Left ventricle myocardium superior (tissue), 1 donor: ENCODE data around the gene NDUFV2. TPM values are rescaled to one million over a fixed set of nuclear protein-coding genes. Genes with fewer than 3 reads are reported as not detected.

Experiments used
- ATAC-seq: fragments of 200-7000 bp; cut with Tn5 transposase; one replicate; pipeline ENCODE4 v1.9.1; 2020; ENCODE audit warnings: mild to moderate bottlenecking, moderate library complexity
- DNase-seq: peaks from one replicate; pipeline ENCODE4 v3.0.0-alpha.2; 2020
- intact Hi-C: fragments of 100-400 bp; cut with micrococcal nuclease; formaldehyde crosslinking; loops from one replicate; pipeline ENCODE4 v1.11.0; 2022
- long read RNA-seq: library from polyadenylated mRNA; unstranded; transcript quantifications from one replicate; pipeline ENCODE4 v2.0.0, GENCODE V29; 2021
- total RNA-seq: library from RNA; stranded (reverse); fragmentation: NEBNext Ultra II Directional; extraction: Animal tissue kit (Norgen Biotek cat#: 25700); gene quantifications from one replicate; pipeline ENCODE4 v1.2.1, GENCODE V29; 2021
- donor health status: DM: no; HTN: yes; CAD: no; lungs with severe emphysema.

NDUFV2 gene
- total RNA-seq: 496 TPM
- long read RNA-seq, transcript NDUFV2-201 (8 exons, 930 nt): major isoform, 589 of 611 reads
- long read RNA-seq, partial matches to known transcripts: 8 of 611 reads
- long read RNA-seq, other reads (novel, unspliced or antisense): 13 of 611 reads

GRCh38 chr18:9102508-9103375, at the start of gene NDUFV2:
Gene NDUFV2, plus strand, starts transcription at chr18:9102699. Its CDS starts 45 bp downstream, at chr18:9102744.
- ATAC-seq (peak; percentile 98), DNase-seq (peak; percentile 99)
- intact Hi-C loops: loop anchor here (5.0 kb wide), 1 partner anchor 35 kb away; the partner anchor contains the start of gene ANKRD12

GRCh38 chr18:9053814-9054213, 48.7 kb upstream of the NDUFV2 start:
- intact Hi-C loops: no loop called here
- DNase-seq (no peak), ATAC-seq (no peak)

DNA sequence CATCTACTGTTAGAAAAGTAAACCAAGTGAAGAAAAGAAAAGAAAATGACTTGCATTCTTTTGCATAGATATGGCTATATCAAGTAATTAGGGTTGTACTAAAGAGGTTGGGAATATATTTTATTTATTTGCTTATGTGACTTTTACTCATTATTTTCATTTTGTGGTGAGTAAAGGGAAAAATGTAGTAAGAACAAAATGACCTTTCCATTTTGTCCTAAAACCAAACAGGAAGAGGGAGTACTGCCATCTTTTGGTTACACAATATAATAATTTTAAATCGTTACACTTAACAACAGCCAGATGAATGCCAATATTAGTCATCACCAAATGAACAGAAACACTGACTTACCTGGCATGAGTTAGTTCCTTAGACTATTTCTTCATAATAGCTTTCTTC, 47.3 kb upstream of the NDUFV2 start:
- no peak for DNase-seq
- intact Hi-C loops: no loop called here
- peak; percentile 33 for ATAC-seq

DNA sequence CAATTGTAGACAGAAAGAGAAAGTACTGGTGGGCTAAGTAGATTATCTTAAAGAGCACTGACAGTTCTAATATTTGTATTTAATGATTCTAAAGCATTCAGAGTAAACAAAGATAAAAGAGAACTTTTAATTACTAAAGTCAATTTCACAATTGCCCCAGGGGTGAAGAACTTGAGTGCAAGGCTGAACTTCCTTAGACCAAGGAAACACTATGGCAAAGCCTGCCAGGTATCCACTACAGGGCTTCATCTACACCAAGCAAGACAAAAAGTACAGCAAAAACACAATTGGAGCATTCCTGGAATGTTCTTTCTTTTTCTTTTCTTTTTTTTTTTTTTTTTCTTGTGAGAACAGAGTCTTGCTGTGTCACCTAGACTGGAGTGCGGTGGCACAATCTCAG, 46.9 kb upstream of the NDUFV2 start:
- intact Hi-C loops: no loop called here
- DNase-seq (no peak), ATAC-seq (no peak)

GRCh38 chr18:9057646-9058045, 44.9 kb upstream of the NDUFV2 start:
- no peak for DNase-seq
- intact Hi-C loops: no loop called here
- no peak for ATAC-seq

DNA sequence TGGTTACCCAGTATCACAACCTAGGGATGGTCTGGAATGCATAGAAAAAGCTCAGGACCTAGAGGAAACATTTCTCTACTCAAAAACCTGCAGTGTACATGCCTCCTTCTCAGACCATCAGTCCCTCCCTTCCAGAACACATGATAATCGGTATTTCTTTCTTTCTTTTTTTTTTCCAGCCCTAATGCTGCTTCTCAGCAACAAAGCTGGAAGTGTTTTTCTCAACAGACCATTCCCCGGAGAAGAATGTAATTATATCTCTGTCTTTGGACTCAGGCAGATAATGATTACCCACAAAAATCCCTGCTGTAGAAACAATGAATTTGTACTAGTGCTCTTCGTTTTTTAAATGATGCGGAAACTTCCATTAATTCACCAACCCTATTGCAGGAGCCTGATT, 44.1 kb upstream of the NDUFV2 start:
- DNase-seq (no peak), ATAC-seq (no peak)
- intact Hi-C loops: no loop called here

DNA sequence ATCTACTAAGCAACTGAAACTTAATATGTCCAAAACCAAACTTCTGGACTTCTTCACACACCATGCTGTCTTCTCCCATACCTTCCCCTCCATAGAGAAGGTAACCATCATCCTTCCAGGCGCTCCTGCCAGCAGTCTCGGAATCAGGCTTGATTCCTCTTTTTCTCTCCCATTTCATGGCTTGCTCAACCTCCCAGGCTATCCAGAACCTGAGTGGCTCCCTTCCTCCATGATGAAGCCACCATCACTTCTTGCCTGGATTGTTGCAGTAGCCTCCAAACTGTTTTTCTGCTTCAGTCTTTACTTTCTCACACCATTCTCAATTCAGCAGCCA, 40.1 kb upstream of the NDUFV2 start:
- ATAC-seq: no peak
- intact Hi-C loops: no loop called here
- DNase-seq: no peak

DNA sequence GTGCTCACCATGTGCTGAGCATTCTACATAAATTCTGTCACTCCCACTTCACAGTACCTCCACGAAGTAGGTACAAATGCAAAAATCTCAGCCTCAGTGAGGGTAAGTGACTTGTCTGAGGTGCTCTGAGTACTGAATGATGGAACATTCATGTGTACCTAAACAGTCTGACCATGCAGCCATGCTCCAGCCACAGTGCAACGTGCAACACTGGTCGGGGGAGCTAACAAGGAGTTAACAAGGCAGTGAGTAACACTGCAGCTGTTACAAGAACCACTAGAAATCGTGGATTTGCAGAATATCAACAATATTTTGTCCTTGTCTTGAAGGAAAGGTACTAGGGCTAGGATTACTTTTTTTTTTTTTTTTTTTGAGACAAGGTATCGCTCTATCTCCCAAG, 36.6 kb upstream of the NDUFV2 start:
- intact Hi-C loops: no loop called here
- ATAC-seq: no peak
- DNase-seq: no peak

DNA sequence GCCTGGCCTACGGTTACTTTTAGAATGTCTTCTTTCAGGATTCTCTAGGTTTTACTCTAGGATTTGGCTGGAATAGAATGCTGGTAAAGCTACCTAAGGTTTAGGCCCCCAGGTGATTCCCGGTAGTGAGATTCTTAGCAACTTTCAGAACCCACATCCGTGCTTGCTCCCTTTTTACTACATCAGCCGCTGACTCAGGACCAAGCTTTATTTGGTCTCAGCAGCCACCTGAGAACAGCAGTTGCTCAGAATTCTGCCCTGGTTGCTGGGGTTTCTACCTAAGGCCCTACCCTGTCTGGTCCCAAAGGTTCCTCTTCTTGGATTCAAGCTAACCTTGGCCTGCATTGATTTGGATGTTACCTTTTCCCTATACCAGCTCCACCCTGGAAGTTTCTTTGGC, 36.1 kb upstream of the NDUFV2 start:
- DNase-seq (no peak), ATAC-seq (no peak)
- intact Hi-C loops: no loop called here

DNA sequence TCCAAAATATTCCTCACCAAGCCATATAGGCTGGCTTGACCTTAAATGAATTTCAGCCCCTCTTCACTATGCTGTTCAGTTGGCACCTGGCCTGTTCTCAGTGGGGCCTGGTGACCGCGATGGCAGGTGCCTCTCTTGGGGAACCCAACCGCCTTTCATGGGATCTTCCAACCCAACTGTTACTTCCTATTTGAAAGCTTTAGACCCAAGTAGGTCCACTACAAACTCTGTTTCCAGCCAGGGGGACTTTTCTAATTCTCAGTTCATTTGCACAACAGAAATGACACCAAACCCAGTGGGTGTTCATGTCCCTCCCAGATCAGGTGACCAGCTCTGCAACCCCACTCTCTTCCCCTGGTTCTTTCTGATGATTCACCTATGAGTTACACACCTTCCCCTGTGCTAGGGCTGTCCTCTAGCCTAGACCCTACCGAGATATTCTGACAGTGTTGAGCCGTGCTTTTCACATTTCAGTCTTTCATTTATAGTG, 35.6 kb upstream of the NDUFV2 start:
- ATAC-seq (no peak), DNase-seq (no peak)
- intact Hi-C loops: no loop called here

- ATAC-seq: no peak
- intact Hi-C loops: no loop called here
- DNase-seq: no peak
Observed at GRCh38 chr18:9067823-9068222, 34.7 kb upstream of the NDUFV2 start.

- intact Hi-C loops: no loop called here
- ATAC-seq (no peak), DNase-seq (no peak)
Observed at GRCh38 chr18:9068346-9068745, 34.2 kb upstream of the NDUFV2 start.

GRCh38 chr18:9069601-9070000, 32.9 kb upstream of the NDUFV2 start:
- ATAC-seq (peak; percentile 23), DNase-seq (no peak)
- intact Hi-C loops: no loop called here

DNA sequence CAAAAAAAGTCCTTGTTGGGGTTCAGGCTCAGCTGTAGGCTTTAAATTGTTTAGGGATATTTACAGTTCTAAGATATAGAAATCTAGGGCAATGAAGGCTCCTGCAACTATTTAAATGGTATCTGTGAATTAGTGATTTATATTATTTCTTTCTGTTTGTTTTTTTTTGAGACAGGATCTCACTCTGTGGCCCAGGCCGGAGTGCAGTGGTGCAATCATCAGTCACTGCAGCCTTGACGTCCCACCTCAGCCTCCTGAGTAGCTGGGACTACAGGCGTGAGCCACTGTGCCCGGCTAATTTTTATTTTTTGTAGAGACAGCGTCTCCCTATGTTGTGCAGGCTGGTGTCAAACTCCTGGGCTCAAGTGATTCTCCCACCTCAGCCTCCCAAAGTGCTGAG, 32.3 kb upstream of the NDUFV2 start:
- no peak for ATAC-seq
- DNase-seq: no peak
- intact Hi-C loops: loop anchor here (10.0 kb wide), 1 partner anchor 445 kb away; no protein-coding TSS in a partner anchor

GRCh38 chr18:9079818-9080528, 22.5 kb upstream of the NDUFV2 start:
- intact Hi-C loops: loop anchor here (10.0 kb wide), 1 partner anchor 435 kb away; no protein-coding TSS in a partner anchor
- no peak for DNase-seq
- peak; percentile 50 for ATAC-seq

- intact Hi-C loops: no loop called here
- ATAC-seq (no peak), DNase-seq (no peak)
Observed at GRCh38 chr18:9081940-9082339, 20.6 kb upstream of the NDUFV2 start.

GRCh38 chr18:9082711-9083510, 19.6 kb upstream of the NDUFV2 start:
- ATAC-seq: peak; percentile 45
- intact Hi-C loops: no loop called here

GRCh38 chr18:9086015-9086414, 16.5 kb upstream of the NDUFV2 start:
- DNase-seq: no peak
- intact Hi-C loops: no loop called here
- ATAC-seq: no peak

More at GRCh38 chr18:9082711-9083510, 19.6 kb upstream of the NDUFV2 start:
- no peak for DNase-seq

GRCh38 chr18:9086624-9087023, 15.9 kb upstream of the NDUFV2 start:
- DNase-seq (no peak), ATAC-seq (no peak)
- intact Hi-C loops: no loop called here
